ENCODE results near the gene CYP1A2. TPM values are rescaled to one million over a fixed set of nuclear protein-coding genes. Genes with fewer than 3 reads are reported as not detected.

CYP1A2 gene
- total RNA-seq, 2 experiments from 2014 or later, result not detected

DNA sequence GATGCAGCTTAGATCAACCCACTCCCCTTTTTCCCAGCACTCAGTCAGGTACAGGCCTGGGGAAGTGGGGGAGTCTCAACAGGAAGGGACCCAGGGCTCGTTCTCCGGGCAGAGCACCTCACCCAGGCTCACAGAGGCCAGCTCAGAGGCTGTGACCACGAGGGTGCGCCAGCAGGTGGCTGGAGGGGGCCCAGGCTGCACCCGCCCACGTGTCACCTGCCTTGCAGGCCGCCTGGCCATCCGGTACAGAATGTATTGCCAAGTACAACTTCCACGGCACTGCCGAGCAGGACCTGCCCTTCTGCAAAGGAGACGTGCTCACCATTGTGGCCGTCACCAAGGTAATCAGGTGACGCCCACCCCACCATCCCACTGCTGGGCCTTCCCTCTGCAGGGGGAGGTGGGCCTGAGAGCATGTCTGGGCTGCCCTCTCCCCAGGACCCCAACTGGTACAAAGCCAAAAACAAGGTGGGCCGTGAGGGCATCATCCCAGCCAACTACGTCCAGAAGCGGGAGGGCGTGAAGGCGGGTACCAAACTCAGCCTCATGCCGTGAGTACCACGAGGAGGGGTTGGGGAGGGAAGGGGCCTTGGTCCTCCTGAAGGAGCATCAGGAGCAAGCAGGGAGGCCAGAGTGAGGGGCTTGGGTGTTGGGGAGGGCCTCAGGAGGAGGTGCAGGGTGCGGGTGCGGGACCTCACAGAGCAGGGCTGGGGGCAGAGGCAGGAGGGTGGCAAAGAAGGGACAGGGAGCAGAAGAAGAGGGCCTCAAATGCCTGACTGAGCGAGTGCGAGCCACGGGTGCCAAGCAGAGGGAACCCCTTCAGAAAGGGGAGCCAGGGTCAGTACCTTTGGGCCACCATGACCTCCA is 50.0 kb downstream of the CYP1A2 start:
- Histone ChIP-seq H3K36me3 (ENCODE audit: insufficient read depth, low read length) (peaks cover 92% of the 10 kb centered on the region), H3K79me2 (ENCODE audit: insufficient read depth, low read depth, low read length) (peaks cover 45% of the 10 kb centered on the region), H3K4me2 (ENCODE audit: low read length) (peak overlapping the region; percentile 49), H3K9me2 (ENCODE audit: insufficient read depth, low read length) (no peaks in the 10 kb centered on the region), H2AFZ (ENCODE audit: low read length) (no peak overlapping the region), H3K4me3 (ENCODE audit: low read depth, low read length, poor library complexity, severe bottlenecking) (no peak overlapping the region), H3K27ac (ENCODE audit: low read depth, low read length, poor library complexity, severe bottlenecking) (peak overlapping the region; percentile 61), H3K4me1 (ENCODE audit: insufficient read depth, low read length, poor library complexity, severe bottlenecking) (peaks cover 68% of the 10 kb centered on the region), H4K20me1 (ENCODE audit: insufficient read depth, low read length) (peaks cover 15% of the 10 kb centered on the region; the same call in 1 of the 2 replicates), H3K9me3 (ENCODE audit: low read length) (no peaks in the 10 kb centered on the region)
- ChIA-PET CTCF (ENCODE audit: unreplicated experiment) (interaction anchor here (1.0 to 2.0 kb wide), 6 partner anchors 11 to 26 kb away, joined by 4 to 8 read pairs (median 6); no protein-coding TSS in a partner anchor), POLR2A (interaction anchor here (1.0 to 2.9 kb wide), 8 partner anchors 9 to 28 kb away, joined by 3 to 16 read pairs (median 8); no protein-coding TSS in a partner anchor)
- TF ChIP-seq, protein P1, sequence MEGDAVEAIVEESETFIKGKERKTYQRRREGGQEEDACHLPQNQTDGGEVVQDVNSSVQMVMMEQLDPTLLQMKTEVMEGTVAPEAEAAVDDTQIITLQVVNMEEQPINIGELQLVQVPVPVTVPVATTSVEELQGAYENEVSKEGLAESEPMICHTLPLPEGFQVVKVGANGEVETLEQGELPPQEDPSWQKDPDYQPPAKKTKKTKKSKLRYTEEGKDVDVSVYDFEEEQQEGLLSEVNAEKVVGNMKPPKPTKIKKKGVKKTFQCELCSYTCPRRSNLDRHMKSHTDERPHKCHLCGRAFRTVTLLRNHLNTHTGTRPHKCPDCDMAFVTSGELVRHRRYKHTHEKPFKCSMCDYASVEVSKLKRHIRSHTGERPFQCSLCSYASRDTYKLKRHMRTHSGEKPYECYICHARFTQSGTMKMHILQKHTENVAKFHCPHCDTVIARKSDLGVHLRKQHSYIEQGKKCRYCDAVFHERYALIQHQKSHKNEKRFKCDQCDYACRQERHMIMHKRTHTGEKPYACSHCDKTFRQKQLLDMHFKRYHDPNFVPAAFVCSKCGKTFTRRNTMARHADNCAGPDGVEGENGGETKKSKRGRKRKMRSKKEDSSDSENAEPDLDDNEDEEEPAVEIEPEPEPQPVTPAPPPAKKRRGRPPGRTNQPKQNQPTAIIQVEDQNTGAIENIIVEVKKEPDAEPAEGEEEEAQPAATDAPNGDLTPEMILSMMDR (conservative IDR thresholded peaks at IDR 0.05; ENCODE audit: low read length), result peak; percentile 59
- TF ChIP-seq EZH2phosphoT487 (IDR thresholded peaks at IDR 0.05; ENCODE audit: borderline replicate concordance, low read depth, low read length), result no peak
- intact Hi-C loops (cut with micrococcal nuclease; ENCODE audit: unreplicated experiment), result no loop called here
- peak; percentile 76 for DNase-seq (ENCODE audit: low spot score)
- BruUV-seq (replicated peaks), result no TSS peak

DNA sequence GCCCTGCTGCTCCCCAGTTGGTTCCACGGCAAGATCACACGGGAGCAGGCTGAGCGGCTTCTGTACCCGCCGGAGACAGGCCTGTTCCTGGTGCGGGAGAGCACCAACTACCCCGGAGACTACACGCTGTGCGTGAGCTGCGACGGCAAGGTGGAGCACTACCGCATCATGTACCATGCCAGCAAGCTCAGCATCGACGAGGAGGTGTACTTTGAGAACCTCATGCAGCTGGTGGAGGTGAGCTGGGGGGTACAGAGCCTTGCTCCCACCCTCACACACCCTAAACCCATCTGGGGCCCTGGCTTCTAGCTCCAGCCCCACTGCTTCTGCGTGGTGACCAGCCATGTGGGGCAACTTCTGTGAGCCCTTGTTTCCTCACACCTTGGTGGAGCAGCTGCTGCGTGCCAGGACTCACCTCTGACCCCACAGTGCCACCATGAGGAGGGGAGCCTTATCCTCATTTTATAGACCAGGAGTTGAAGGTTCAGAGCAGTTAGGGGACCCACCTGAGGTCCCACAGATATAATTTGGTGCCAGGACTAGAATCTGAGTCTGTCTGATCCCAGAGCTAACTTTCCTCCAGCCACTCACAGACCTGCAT is 50.7 kb downstream of the CYP1A2 start:
- Histone ChIP-seq H2AFZ (ENCODE audit: low read length) (no peak overlapping the region), H3K4me2 (ENCODE audit: low read length) (peak overlapping the region; percentile 49; the same call in 1 of the 2 replicates), H3K79me2 (ENCODE audit: insufficient read depth, low read depth, low read length) (peaks cover 39% of the 10 kb centered on the region), H3K9me3 (ENCODE audit: low read length) (no peaks in the 10 kb centered on the region), H4K20me1 (ENCODE audit: insufficient read depth, low read length) (peaks cover 13% of the 10 kb centered on the region; the same call in 1 of the 2 replicates), H3K36me3 (ENCODE audit: insufficient read depth, low read length) (peaks cover 92% of the 10 kb centered on the region), H3K4me1 (ENCODE audit: insufficient read depth, low read length, poor library complexity, severe bottlenecking) (peaks cover 61% of the 10 kb centered on the region), H3K27ac (ENCODE audit: low read depth, low read length, poor library complexity, severe bottlenecking) (peak overlapping the region; percentile 61), H3K4me3 (ENCODE audit: low read depth, low read length, poor library complexity, severe bottlenecking) (no peak overlapping the region), H3K9me2 (ENCODE audit: insufficient read depth, low read length) (no peaks in the 10 kb centered on the region)
- no TSS peak for BruUV-seq (replicated peaks)
- intact Hi-C loops (cut with micrococcal nuclease; ENCODE audit: unreplicated experiment), result no loop called here
- DNase-seq (ENCODE audit: low spot score), result peak; percentile 65
- POLR2A ChIA-PET, result interaction anchor here (0.6 to 1.3 kb wide), 6 partner anchors 11 to 201 kb away, joined by 3 to 9 read pairs (median 6); no protein-coding TSS in a partner anchor
- no peak for TF ChIP-seq EZH2phosphoT487 (IDR thresholded peaks at IDR 0.05; ENCODE audit: borderline replicate concordance, low read depth, low read length)
- TF ChIP-seq, protein P1 (conservative IDR thresholded peaks at IDR 0.05; ENCODE audit: low read length), result peak; percentile 47
- CTCF ChIA-PET (ENCODE audit: unreplicated experiment), result interaction anchor here (0.6 to 1.8 kb wide), 6 partner anchors 12 to 22 kb away, joined by 4 to 8 read pairs (median 6); no protein-coding TSS in a partner anchor

All from OCI-LY7 (cell line).